Mesothelial cell of epicardium (in vitro differentiated cells): ENCODE data around the gene FER1L5. TPM values are rescaled to one million over a fixed set of nuclear protein-coding genes. Genes with fewer than 3 reads are reported as not detected.
"Not testable (repeated sequence)": the region's sequence is repeated elsewhere in the genome, so short reads cannot be mapped to it uniquely, and the experiment has no call there.

Experiments
- DNase-seq, 2 experiments: peaks; one replicate each; pipeline ENCODE4 v3.0.0; 2021; ENCODE audit warnings: low spot score in 2 of 2; ENCODE audit not compliant: unreplicated experiment in 2 of 2
- H3K27ac Mint-ChIP-seq: 2 replicates; pipeline ENCODE4 v1.8.0; 2021; ENCODE audit warnings: mixed read lengths
- H3K27me3 Mint-ChIP-seq: 2 replicates; pipeline ENCODE4 v1.8.0; 2021; ENCODE audit warnings: low read depth, mixed read lengths
- H3K36me3 Mint-ChIP-seq: 2 replicates; pipeline ENCODE4 v1.8.0; 2021; ENCODE audit warnings: mixed read lengths
- H3K4me1 Mint-ChIP-seq: 2 replicates; pipeline ENCODE4 v1.8.0; 2021; ENCODE audit warnings: mixed read lengths
- H3K4me3 Mint-ChIP-seq: 2 replicates; pipeline ENCODE4 v1.8.0; 2021; ENCODE audit warnings: mild to moderate bottlenecking, moderate library complexity, mixed read lengths
- H3K9me3 Mint-ChIP-seq: 2 replicates; pipeline ENCODE4 v1.8.0; 2021; ENCODE audit warnings: mixed read lengths
- CTCF ChIP-seq: fragments of 200-600 bp; sonication (generic); IDR thresholded peaks from one replicate; pipeline ENCODE4 v1.5.0; 2021; ENCODE audit warnings: antibody characterized with exemption; ENCODE audit not compliant: unreplicated experiment
- total RNA-seq: library from RNA; stranded (reverse); gene quantifications from 3 replicates; pipeline ENCODE4 v1.2.1, GENCODE V29; 2021

The FER1L5 gene
- total RNA-seq, 1 donor from 2014 or later: 1.1 TPM

GRCh38 chr2:96663177-96663576 lies 20.6 kb downstream of the FER1L5 start:
- TF ChIP-seq CTCF: no peak
- no peaks in the 10 kb centered on the region for H3K36me3 Mint-ChIP-seq
- DNase-seq: no peak
- H3K9me3 Mint-ChIP-seq: peaks cover 18% of the 10 kb centered on the region
- H3K27ac Mint-ChIP-seq: no peak overlapping the region
- peaks cover 5% of the 10 kb centered on the region for H3K4me1 Mint-ChIP-seq
- H3K4me3 Mint-ChIP-seq: no peak overlapping the region
- H3K27me3 Mint-ChIP-seq: peaks cover 1% of the 10 kb centered on the region

GRCh38 chr2:96663829-96664228 lies 21.3 kb downstream of the FER1L5 start:
- TF ChIP-seq CTCF: no peak
- H3K27ac Mint-ChIP-seq: peak overlapping the region; percentile 22
- peaks cover 1% of the 10 kb centered on the region for H3K27me3 Mint-ChIP-seq
- peaks cover 18% of the 10 kb centered on the region for H3K9me3 Mint-ChIP-seq
- no peaks in the 10 kb centered on the region for H3K36me3 Mint-ChIP-seq
- DNase-seq: no peak
- no peak overlapping the region for H3K4me3 Mint-ChIP-seq
- peaks cover 5% of the 10 kb centered on the region for H3K4me1 Mint-ChIP-seq

- Mint-ChIP-seq H3K27me3 (peaks cover 1% of the 10 kb centered on the region), H3K9me3 (peaks cover 18% of the 10 kb centered on the region), H3K36me3 (no peaks in the 10 kb centered on the region), H3K27ac (no peak overlapping the region), H3K4me1 (peaks cover 5% of the 10 kb centered on the region), H3K4me3 (no peak overlapping the region)
- TF ChIP-seq CTCF: no peak
- no peak for DNase-seq
Observed at GRCh38 chr2:96664366-96664925, 21.9 kb downstream of the FER1L5 start.

- H3K27me3 Mint-ChIP-seq: peaks cover 1% of the 10 kb centered on the region
- no peak overlapping the region for H3K4me3 Mint-ChIP-seq
- no peak for TF ChIP-seq CTCF
- H3K36me3 Mint-ChIP-seq: no peaks in the 10 kb centered on the region
- peaks cover 18% of the 10 kb centered on the region for H3K9me3 Mint-ChIP-seq
- H3K27ac Mint-ChIP-seq: peak overlapping the region; percentile 78
- peaks cover 5% of the 10 kb centered on the region for H3K4me1 Mint-ChIP-seq
- no peak for DNase-seq
Observed at GRCh38 chr2:96665083-96665569, 22.6 kb downstream of the FER1L5 start.

- peak overlapping the region; percentile 78 for H3K27ac Mint-ChIP-seq
- DNase-seq, H3K36me3 Mint-ChIP-seq, H3K4me1 Mint-ChIP-seq, H3K4me3 Mint-ChIP-seq, H3K27me3 Mint-ChIP-seq: not testable (repeated sequence)
- peaks cover 18% of the 10 kb centered on the region for H3K9me3 Mint-ChIP-seq
Observed at GRCh38 chr2:96665717-96666116, 23.2 kb downstream of the FER1L5 start.

- TF ChIP-seq CTCF: no peak
- peaks cover 14% of the 10 kb centered on the region for H3K9me3 Mint-ChIP-seq
- H3K27ac Mint-ChIP-seq: no peak overlapping the region
- H3K27me3 Mint-ChIP-seq: peaks cover 5% of the 10 kb centered on the region
- peaks cover 5% of the 10 kb centered on the region for H3K4me1 Mint-ChIP-seq
- H3K36me3 Mint-ChIP-seq: no peaks in the 10 kb centered on the region
- H3K4me3 Mint-ChIP-seq: no peak overlapping the region
- DNase-seq: no peak
Observed at GRCh38 chr2:96668771-96669170, 26.2 kb downstream of the FER1L5 start.
